ENCODE measurements around the gene BLNK.

- TF ChIP-seq CTCF (IDR thresholded peaks at IDR 0.05) (no peak), EZH2phosphoT487 (IDR thresholded peaks at IDR 0.05) (no peak)
Observed at GRCh38 chr10:96230527-96230926, 40.8 kb downstream of the BLNK start.

Data from neural progenitor cell (in vitro differentiated cells).